ENCODE data around the gene ZSCAN10.

ZSCAN10 gene

DNA sequence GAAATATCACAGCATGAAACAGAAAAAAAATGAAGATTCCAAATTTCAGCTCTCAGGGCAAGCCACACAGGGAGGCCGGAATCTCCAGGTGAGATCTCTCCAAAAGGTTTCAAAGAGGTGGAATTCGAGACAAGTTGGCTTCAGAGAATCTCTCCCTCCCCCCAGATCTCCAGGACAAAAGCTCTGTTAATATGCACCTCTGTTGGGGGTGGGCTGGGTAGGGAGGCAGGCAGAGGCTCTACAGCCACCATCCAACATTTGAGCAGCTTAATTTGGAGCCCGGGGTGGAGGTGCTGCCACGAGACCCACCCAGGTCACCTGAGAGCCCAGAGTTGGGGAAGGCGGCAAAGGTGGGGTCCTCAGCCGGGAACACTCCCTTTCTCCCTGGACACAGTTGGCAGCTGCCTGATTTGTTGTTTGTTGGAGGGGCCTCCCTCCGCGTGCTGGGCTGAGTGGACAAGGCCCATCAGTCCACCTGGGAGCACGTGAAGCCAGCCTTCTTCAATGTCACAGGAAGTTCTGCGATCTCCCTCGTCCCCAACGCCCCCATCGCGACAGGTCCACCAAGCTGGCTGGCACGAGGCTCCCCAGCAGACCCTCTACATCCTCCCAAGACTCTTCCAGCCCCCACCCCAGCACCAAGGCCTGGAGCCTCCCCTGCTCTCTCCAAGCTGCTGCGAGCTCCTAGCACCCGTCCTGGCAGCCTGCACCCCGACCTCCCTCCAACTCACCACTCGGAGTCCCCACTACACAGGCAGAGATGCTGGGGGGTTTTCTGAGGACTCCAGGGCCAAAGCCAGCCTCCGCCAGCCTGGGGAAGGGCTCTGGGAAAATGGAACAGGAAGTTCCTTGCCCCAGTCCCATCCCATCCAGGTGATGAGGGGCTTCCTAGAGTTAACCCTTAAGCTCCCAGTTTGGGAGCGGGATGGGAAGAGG lies at the start of gene ZSCAN10:
ZSCAN10 (minus strand) TSS at position 836 of the 936 bp plus-strand sequence. CDS start 6,357 bp downstream, outside the sequence.
- DNase-seq (ENCODE audit: low read depth in 2 of 2): no peak

DNA sequence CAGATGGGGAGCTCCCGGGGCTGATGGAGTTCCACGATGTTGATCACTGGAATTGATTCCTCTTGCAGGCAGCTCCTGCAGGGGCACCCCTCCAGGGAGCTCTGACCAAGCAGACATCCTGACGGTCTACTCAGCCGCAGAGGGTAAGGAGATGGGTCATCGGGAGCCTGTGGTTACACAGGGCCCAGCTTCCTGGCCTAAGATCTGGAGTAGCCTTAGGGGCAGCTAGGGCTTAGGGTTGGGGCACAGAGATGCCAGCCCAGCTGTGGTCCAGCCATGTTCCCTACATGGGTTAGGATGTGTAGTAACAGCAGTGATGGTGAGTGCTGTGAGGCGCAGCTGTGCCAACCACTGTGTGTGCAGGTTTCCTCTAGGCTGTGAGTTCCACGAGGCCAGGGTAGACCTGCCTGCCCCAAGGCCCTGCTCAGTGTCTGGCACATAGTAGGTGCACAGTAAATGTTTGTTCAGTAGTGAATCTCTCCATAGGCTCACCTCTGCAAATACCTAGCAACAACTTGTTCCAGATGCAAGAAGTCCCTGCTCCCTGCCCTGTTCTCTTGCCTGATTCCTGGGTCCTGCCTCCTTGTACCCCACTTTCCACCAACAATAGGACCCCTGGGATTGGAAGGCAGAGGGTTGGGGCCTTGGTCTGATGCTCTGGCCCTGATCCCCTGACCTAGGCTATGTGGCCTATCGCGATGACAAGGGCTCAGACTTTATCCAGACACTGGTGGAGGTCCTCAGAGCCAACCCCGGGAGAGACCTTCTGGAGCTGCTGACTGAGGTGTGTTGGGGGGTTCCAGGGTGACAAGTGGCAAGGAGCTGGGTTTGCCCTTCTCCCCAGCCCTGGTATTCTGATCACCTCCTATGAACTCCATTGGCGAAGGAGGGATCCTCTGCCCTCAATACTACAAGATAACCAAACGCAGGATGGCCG lies 49.4 kb upstream of the ZSCAN10 start:
- TF ChIP-seq, protein P1, sequence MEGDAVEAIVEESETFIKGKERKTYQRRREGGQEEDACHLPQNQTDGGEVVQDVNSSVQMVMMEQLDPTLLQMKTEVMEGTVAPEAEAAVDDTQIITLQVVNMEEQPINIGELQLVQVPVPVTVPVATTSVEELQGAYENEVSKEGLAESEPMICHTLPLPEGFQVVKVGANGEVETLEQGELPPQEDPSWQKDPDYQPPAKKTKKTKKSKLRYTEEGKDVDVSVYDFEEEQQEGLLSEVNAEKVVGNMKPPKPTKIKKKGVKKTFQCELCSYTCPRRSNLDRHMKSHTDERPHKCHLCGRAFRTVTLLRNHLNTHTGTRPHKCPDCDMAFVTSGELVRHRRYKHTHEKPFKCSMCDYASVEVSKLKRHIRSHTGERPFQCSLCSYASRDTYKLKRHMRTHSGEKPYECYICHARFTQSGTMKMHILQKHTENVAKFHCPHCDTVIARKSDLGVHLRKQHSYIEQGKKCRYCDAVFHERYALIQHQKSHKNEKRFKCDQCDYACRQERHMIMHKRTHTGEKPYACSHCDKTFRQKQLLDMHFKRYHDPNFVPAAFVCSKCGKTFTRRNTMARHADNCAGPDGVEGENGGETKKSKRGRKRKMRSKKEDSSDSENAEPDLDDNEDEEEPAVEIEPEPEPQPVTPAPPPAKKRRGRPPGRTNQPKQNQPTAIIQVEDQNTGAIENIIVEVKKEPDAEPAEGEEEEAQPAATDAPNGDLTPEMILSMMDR (IDR thresholded peaks at IDR 0.05; ENCODE audit: low read depth, low read length): no peak
- no peak for DNase-seq (ENCODE audit: low read depth in 2 of 2)
- no peak overlapping the region for H3K4me3 ChIP-seq (replicated peaks in 1 of 2; ENCODE audit: low read depth in 2 of 2, low read length in 2 of 2)

More for the DNA sequence above, at the start of gene ZSCAN10:
- H3K4me3 ChIP-seq (replicated peaks in 1 of 2; ENCODE audit: low read depth in 2 of 2, low read length in 2 of 2): peak within 1 kb of the TSS; percentile 7 to 13
- TF ChIP-seq, protein P1 (IDR thresholded peaks at IDR 0.05; ENCODE audit: low read depth, low read length): no peak

DNA sequence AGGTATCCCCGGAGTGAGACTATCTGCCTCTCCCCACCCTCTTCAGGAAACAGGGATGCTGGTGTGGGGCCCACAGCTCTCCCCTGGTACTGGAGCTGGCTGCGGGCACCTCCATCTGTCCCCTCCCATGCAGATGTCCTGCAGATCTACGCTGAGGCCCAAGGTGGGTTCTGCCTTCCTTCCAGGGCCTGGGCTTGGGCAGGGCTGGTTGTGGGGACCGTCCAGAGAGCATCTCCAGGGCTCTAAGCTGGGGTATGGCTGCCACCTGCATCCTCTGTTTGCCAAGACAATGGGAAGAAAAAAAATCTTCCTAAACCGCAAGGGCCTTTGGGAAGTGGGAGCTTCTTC lies 48.6 kb upstream of the ZSCAN10 start:
- DNase-seq (ENCODE audit: low read depth in 2 of 2): no peak
- TF ChIP-seq, protein P1 (IDR thresholded peaks at IDR 0.05; ENCODE audit: low read depth, low read length): no peak
- no peak overlapping the region for H3K4me3 ChIP-seq (replicated peaks in 1 of 2; ENCODE audit: low read depth in 2 of 2, low read length in 2 of 2)

DNA sequence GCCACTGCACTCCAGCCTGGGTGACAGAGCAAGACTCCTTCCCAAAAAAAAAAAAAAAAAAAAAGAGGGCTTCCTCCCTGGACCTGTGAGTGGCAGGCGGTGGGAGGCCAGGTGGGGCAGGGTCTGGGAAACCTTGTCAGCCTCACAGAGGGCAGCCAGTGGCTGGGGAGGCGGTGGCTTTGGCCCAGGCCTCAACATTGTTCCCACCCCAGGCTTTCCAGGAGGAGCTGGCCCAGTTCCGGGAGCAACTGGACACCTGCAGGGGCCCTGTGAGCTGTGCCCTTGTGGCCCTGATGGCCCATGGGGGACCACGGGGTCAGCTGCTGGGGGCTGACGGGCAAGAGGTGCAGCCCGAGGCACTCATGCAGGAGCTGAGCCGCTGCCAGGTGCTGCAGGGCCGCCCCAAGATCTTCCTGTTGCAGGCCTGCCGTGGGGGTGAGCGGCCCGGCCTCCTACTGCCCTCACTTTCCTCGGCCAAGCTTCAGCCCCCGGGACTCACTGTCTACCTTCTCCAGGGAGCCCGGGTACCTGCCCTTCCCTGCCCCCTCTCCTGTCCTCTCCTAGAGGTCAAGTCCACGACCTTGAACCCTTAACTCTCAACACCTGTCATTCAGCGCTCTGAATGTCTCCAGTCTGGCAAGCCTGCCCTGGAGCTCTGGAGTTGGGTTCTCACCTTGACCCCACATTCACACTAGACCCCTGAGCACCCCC lies 48.1 kb upstream of the ZSCAN10 start:
- no peak overlapping the region for H3K4me3 ChIP-seq (replicated peaks in 1 of 2; ENCODE audit: low read depth in 2 of 2, low read length in 2 of 2)
- no peak for DNase-seq (ENCODE audit: low read depth in 2 of 2)
- TF ChIP-seq, protein P1 (IDR thresholded peaks at IDR 0.05; ENCODE audit: low read depth, low read length): no peak

DNA sequence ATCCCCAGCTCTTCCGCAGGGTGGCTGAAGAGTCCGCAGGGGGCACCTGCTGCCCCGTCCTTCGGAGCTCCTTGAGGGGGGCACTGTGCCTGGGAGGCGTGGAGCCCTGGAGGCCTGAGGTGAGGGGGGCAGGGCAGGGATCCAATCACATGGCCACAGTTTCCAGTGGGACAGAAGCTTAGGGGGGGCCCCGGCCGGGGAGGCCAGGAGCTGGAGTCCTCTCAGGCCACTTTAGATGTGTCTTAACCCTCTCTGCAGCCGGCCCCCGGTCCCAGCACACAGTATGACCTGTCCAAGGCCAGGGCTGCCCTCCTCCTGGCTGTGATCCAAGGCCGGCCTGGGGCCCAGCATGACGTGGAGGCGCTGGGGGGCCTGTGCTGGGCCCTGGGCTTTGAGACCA lies 46.6 kb upstream of the ZSCAN10 start:
- TF ChIP-seq, protein P1 (IDR thresholded peaks at IDR 0.05; ENCODE audit: low read depth, low read length): no peak

DNA sequence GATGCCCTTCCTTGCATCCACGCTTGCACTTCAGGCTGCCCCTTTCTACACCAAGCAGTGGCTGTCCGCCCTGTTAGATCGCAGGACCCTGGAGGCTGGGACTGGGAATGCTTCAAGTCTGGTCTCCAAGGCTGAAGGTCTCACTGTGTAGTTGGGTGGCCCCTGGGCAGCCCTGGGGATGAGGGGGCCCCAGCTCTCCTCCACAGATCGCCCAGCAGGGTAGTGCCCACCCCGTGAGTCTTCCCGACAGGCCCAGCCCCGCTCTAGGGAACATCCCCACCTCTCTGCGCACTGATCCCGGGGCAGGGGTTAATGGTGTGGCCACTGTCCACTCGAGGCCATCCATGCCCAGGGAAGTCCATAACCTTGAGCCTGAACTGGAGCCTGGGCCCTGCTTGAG lies 46.1 kb upstream of the ZSCAN10 start:
- no peak for DNase-seq (ENCODE audit: low read depth in 2 of 2)
- TF ChIP-seq, protein P1 (IDR thresholded peaks at IDR 0.05; ENCODE audit: low read depth, low read length): no peak
- no peak overlapping the region for H3K4me3 ChIP-seq (replicated peaks in 1 of 2; ENCODE audit: low read depth in 2 of 2, low read length in 2 of 2)

More for the DNA sequence above, 46.6 kb upstream of the ZSCAN10 start:
- no peak overlapping the region for H3K4me3 ChIP-seq (replicated peaks in 1 of 2; ENCODE audit: low read depth in 2 of 2, low read length in 2 of 2)
- DNase-seq (ENCODE audit: low read depth in 2 of 2): no peak
